ENCODE data around the gene SCD5.
"Not testable (repeated sequence)": the region's sequence is repeated elsewhere in the genome, so short reads cannot be mapped to it uniquely, and the experiment has no call there.

Gene SCD5

DNA sequence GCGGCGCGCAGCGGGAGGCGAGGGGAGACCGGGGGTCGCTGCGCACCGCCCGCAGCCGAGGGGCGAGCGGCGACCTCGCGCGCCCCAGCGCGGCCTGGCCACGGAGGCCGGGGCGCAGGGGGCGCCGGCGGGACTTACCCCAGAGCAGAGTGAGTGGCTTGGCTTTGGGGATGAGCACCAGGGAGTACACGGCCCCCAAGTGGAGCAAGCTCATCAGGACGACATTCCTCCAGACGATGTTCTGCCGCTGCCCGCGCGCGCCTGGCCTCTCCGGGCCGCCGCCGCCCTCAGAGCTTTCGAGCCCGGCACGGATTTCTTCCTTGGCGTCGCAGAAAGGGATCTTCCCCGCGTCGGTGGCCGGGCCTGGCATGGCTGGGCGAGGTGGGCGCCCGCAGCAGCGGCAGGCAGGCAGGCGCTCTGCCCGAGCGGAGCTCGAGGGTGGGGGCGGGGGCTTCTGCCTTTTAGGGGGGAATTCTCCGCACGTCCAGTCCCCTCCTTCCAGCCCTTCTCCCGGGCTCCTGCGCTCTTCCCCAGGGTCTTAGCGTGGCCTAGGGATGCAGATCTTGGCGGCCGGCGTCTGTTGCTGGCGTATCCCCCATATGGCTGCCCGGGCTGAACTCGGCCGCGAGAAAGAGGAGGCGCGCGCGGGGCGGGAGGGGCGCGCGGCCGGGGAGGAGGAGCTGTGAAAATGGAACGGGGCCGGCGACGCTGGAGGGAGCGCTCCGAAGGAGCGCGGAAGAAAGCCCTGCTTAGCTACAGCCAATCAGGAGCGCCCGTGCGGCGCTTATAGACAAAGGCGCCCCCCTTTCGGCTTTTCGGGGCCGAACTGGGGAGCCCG is at the start of gene SCD5:
Gene SCD5, minus strand, starts transcription at position 629 of the 838 bp plus-strand sequence. Its CDS starts 259 bp downstream, at position 370.
- in situ Hi-C loops (cut with MboI; ENCODE audit: low sequenced_read_pairs), result no loop called here

DNA sequence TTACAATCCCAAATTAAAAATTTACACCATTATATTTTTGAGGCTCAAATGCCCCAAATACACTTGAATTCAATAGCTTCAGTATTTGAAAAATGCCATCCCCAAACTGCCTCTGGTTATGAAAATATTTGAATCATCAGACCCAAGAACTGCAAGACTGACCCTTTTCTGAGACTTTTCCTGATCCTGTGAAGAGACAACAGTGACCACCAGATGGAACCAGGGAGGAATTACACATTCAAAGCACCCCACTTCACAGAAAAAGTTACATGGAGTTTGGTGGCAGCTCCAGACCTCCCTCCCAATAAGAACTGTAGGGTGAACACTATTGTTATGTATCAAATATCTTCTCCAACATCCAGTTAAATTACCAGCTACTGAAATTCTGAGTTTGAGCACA is 44.0 kb upstream of the SCD5 start:
- in situ Hi-C loops (cut with MboI; ENCODE audit: low sequenced_read_pairs), result no loop called here

DNA sequence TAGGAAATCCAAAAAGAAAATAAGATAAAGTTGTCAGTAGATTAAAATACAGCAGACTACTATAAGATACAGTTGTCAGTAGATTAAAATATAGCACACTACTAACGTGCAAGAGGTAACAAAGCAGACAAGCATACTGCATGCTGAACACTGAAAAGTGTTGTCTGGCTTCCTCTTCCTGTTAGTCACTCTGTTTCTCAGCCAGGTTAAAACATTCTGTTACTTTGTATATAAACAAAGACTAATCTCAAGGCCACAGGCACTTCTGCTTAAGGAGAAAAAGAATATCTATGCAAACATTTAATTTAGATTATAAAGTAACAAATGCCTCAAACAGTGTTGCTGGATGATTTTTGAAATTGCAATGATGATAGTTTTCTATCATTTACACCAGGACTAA is 41.0 kb upstream of the SCD5 start:
- in situ Hi-C loops (cut with MboI; ENCODE audit: low sequenced_read_pairs), result no loop called here

DNA sequence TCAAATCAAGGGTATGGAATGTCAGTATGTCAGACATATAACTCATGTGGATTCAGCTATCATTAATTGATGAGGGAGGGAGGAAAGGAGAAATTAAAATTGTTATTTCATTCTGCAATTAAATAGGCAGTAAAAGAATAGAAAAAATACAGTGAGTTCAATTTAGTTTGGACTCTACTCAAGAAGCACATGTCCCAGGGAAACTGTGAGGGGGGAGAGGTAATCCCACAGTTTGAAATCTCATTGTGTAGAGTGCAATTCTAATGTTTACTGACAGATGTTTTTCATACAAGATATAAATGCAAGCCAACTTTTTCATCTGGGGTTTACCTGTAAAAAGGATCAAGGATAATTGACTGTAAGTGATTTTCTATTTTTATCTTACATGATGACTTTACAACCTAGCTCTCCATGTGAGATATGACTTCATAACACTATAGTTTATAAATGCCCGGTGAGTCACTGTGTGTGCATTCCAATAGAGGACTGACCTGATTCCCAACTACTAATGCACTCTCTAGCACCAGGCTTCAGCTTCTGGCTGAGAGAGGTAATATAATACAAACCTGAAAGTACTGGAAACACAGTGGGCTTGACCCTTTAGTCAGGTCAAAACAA is 35.2 kb upstream of the SCD5 start:
- in situ Hi-C loops (cut with MboI; ENCODE audit: low sequenced_read_pairs), result no loop called here

DNA sequence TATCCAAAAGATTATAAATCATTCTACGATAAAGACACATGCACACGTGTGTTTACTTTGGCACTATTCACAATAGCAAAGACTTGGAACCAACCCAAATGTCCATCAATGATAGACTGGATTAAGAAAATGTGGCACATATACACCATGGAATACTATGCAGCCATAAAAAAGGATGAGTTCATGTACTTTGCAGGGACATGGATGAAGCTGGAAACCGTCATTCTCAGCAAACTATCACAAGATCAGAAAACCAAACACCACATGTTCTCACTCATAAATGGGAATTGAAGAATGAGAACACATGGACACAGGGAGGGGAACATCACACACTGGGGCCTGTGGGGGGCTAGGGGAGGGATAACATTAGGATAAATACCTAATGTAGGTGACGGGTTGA is 34.5 kb upstream of the SCD5 start:
- in situ Hi-C loops (cut with MboI; ENCODE audit: low sequenced_read_pairs), result not testable (repeated sequence)

DNA sequence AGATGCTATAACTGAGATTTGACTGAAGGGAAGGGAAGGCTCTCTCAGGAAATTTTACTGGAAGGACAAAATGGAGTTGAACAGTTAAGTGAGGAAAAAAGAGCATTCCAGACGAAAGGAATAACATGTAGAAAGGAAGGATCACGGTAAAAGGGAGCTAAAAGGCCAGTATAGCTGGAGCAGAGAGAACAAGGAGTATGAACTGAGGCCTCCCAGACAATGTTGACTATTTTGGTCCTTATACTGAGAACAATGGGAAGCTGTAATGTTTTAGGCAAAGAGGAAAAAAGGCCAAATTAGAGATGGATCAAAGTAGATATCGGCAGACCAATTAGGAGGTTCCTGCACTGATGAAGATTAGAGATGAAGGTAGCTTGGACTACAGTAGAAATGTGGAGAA is 26.8 kb upstream of the SCD5 start:
- in situ Hi-C loops (cut with MboI; ENCODE audit: low sequenced_read_pairs), result no loop called here

DNA sequence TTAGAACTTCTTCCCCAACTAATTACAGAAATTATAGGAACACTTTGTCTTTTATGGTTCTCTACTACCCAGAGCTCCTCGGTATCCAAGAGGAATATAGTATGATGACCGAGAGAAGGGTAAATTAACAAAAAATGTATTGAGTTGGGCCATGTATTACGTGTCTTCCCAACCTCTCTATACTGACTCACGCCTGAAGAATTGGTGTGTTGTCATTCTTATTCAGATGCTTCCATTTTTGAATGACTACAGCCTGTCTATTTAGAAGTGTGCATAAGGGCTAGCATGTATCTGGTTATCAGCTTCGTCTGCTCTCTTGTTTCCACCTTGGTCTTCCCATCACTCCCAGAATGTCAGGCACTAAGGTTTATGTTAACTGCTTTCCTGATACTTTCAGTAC is 24.5 kb upstream of the SCD5 start:
- in situ Hi-C loops (cut with MboI; ENCODE audit: low sequenced_read_pairs), result no loop called here

DNA sequence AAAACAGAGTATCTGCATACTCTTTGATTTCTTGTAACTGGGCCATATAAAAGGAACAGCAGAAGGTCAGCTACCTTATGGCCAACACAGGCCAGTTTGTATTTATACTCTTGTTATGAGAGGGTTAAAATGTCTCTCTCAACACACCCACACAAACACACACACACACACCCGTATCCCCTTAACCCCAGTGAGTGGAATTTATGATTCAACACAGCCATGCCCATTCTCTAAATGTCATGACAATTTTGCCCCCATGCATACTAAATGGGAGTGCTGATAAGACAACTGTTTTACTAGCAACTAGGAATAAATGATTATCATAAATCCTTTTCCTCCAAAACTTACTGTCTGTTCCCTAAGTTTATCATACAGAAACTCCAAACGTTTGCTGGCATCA is 22.1 kb upstream of the SCD5 start:
- in situ Hi-C loops (cut with MboI; ENCODE audit: low sequenced_read_pairs), result no loop called here

DNA sequence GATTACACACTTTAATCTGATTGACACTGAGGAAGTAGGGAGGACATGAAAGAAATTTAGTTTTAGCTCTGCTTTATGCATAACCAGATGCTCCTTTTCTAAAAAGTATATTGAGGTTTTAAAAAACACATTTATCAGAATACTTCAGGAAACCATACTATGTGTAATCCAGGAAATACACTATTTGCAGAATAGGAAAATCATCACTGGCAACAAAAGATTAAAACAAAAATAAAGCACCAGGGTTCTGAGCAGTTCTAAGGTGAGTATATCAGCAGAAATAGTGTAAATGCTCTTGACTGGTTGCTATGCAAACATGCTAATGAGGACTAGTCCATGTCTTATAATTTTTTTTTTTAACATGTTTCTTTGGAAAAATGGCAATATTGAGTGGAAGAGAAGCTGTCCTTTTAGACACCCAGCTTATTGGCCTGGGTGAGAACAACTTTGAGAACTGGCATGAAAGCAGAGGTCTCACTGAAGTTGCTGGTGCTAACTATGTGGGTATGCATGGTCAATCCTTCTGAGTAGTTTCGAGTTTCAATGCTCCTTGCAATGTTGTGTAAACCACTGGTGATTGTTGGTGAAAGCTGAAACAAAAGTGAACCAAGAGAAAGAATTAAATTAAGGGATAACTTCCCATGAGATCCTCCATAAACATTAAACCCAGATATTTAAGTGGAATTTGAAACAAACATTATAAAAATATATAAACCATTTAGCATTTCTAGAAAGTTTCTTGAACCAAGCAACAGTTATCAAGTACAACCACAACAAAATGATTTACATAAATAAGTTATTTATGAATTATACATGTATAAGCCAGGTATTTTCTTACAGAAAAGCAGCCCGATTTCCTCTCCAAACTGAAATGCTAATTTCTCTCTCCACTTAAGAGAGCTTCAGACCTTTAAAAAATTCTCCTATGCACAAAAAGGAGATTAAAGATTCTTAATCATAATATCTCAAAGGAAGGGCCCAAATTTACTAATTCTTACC is 20.4 kb upstream of the SCD5 start:
- in situ Hi-C loops (cut with MboI; ENCODE audit: low sequenced_read_pairs), result no loop called here

DNA sequence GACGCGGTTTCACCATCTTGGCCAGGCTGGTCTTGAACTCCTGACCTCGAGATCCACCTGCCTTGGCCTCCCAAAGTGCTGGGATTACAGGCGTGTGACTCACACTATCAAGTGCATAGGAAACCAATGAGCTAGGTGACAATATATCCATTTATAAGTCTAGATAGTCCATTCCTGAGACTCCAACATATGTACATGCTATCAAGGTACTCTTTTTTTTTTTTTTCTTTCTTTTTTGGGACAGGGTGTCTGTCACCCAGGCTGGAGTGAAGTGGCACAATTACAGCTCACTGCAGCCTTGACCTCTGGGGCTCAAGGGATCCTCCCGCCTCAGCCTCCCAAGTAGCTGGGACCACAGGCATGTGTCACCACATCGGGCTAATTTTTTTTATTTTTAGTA is 18.3 kb upstream of the SCD5 start:
- in situ Hi-C loops (cut with MboI; ENCODE audit: low sequenced_read_pairs), result not testable (repeated sequence)

DNA sequence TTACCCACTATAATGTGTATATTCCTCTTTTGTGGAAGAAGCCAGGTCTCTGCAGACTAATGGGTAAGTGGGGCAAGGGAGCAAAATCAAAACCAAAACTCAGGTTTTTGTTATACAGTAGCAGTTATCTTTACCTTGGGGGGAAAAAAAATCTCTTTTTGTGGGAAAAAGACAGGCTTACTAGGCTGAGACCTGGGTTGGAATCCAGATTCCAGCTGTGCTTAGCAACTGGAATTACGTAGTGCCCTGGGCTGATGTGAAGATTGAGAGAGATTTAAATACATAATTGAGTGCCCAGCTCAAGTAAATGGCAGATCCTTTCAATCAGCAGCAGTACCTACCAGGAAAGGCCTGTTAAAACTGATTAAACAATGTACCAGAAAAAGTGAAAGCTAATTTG is 15.4 kb upstream of the SCD5 start:
- in situ Hi-C loops (cut with MboI; ENCODE audit: low sequenced_read_pairs), result no loop called here

DNA sequence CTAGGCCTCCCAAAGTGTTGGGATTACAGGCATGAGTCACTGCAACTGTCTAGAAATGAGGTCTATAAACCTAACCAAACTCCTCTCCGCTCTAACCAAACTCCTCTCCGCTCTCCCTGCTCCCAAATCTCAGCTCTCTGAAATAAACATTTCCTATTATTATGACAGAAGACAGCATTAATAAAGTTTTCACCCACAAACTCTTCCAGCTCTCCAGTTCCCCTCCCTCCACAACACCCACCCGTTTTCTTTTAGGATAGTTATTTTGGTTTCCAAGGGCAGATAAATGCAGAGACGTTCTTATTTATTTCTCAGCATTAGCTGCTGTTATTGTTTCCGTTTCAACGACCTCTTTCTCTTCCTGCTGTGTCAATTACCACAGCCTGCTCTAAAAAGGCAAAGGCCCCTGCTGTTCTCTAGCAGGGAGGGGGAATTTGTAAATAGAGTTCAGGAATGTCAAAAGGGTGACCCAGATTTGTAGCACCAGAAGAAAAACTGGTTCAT is 13.3 kb upstream of the SCD5 start:
- in situ Hi-C loops (cut with MboI; ENCODE audit: low sequenced_read_pairs), result no loop called here

DNA sequence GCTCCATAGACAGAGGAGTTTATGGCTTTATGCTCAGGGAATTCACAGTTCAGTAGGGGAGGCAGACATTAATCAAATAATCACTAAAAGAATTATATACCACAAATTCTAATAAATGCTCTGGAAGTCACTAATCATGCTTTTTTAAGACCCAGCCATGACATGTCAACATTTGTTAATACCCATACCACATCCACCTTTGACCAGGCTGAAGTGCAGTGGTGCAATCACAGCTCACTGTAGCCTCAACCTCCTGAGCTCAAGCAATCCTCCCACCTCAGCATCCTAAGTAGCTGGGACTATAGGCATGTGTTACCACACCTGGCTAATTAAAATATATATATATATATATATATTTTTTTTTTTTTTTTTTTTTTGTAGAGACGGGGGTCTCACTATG is 12.8 kb upstream of the SCD5 start:
- in situ Hi-C loops (cut with MboI; ENCODE audit: low sequenced_read_pairs), result no loop called here

DNA sequence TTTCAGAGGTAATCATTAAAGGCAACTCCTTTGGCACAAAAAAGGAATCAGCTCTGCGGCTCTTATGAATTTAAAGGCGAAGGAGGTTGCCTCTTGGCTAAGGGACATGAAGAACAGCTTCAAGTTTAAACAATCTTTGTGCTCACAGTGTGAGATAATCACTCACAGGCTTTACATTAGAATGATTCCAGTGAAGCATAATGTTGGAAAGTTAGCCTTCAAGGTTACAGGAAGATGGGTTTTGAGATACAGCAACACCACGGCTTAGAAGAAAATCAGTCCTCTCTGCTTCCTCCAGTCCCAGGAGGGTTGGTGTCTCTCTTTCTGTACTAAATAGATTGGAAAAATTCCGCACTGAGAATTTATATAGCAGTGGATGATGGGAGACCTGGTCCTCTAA is 11.6 kb upstream of the SCD5 start:
- in situ Hi-C loops (cut with MboI; ENCODE audit: low sequenced_read_pairs), result no loop called here

DNA sequence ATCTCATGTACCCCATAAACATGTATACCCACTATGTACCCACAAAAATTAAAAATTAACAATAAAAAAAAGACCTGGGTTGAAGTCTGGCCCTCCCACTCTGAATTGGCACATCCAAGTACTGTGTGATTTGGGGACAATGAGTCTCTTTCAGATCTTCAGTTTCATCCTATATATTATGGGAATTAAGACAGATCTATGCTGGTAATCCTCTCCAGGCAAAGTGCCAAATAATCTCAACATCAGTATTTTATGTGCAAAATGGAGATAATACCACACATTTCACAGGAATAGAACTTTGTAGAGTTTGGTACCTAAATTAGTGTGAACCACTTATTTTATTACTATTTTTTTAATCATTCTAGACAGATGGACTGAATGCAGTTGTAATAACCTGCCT is 11.0 kb upstream of the SCD5 start:
- in situ Hi-C loops (cut with MboI; ENCODE audit: low sequenced_read_pairs), result no loop called here

DNA sequence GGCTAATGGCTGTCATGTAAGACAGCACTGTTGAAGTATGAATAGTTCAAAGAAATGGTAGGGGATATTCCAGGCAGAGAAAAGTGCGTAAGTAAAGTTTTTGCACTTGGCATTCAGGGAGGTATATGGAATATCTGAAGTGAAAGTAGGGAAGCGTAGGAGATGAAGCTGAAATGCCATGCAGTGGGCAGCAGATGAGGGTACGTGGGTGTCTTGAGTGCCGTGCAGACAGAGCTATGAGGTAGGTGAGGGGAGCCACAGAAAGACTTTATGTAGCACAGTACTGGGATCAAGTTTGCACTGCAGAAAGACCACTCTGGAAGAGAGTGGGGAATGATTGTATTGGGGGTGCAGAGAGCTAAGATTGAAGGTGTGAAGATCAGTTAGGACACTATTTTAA is 5.2 kb upstream of the SCD5 start:
- in situ Hi-C loops (cut with MboI; ENCODE audit: low sequenced_read_pairs), result no loop called here

DNA sequence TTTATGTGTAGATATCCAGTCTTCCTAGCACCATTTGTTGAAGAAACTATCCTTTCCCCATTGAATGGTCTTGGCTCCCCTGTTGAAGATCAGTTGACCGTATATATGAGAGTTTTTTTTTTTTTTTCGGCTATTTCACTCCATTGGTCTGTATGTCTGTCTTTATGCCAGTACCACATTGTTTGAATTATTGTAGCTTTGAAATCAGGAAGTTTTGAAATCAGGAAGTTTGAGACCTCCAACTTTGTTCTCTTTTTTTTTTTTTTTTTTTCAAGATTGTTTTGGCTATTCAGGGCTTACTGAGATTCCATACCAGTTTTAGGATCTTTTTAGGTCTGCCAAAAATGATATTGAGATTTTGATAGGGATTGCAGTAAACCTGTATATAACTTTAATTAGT is 4.3 kb upstream of the SCD5 start:
- in situ Hi-C loops (cut with MboI; ENCODE audit: low sequenced_read_pairs), result no loop called here

DNA sequence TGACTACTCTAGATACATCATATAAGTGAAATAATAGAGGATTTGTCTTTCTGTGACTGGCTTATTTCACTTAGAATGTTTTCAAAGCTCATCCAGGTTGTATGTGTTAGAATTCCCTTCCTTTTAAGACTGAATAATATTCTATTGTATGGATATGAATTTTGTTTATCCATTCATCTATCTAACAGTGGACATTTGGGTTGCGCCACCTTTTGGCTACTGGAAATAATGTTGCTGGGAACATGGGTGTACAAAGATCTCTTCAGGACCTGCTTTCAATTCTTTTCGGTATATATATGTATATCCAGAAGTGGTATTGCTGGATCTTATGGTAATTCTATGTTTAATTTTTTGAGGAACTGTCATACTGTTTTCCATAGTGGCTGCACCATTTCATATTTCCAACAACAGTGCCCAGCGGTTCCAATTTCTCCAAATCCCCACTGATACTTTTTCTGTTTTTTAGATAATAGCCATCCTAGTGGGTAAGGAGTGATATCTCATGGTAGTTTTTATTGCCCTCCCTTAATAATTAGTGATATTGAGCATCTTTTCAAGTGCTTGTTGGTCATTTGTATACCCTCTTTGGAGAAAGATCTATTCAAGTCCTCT is 3.4 kb upstream of the SCD5 start:
- in situ Hi-C loops (cut with MboI; ENCODE audit: low sequenced_read_pairs), result no loop called here

DNA sequence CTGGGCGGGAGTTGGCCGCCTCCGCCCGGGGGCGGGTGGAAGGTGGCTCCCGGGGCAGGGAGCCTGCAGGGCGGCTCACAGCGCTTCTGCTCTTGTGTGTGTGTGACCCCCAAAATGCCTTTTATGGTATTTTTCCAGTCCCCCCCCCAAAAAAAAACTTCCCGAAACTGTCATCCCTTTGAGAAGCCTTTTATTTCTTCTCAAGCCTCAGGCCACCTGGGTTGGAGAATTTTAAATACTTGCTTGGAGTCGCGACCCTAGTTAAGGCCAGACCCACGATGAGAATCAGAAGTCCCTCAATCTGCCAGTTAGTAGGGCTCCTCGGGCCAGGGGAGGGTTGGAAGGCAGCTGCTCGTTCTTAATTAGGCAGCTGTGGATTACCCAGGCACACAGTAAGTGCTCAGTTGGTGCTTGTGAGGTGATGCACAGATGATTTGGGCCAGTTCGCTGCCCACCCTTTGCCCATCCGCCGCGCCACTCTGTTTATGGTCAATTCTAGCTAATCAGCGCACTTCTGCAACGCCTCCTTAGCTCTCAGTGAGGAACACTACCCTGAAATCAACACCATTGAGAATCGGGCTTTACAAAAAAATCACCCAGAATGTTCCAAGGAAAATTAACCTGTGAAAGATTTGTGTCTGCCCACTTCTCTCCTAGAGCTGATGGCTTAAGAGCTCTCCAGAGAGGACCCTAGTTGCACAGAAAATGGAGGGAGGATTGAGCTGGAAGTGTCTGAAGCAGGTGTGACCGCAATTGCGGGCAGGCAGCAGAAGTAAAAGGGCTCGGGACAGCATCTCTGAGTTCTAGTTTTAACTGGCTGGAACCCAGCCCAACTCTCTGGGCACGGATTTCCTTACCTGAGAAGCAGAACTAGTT is 648 bp upstream of the SCD5 start:
- in situ Hi-C loops (cut with MboI; ENCODE audit: low sequenced_read_pairs), result no loop called here

Data from HL-60/S4 (cell line).